HL-60/S4 (cell line): ENCODE results near the gene RIPOR3.
"Not testable (repeated sequence)": the region's sequence is repeated elsewhere in the genome, so short reads cannot be mapped to it uniquely, and the experiment has no call there.

Experiments used
- in situ Hi-C: fragments of 300-500 bp; cut with MboI; formaldehyde crosslinking; loops from 2 replicates; pipeline ENCODE4 v1.14.3; 2022; ENCODE audit warnings: low sequenced_read_pairs

The RIPOR3 gene

GRCh38 chr20:50704514-50704913 lies 13.2 kb upstream of the RIPOR3 start:
- in situ Hi-C loops: no loop called here

- in situ Hi-C loops: not testable (repeated sequence)
Measured at GRCh38 chr20:50703651-50704438, 12.5 kb upstream of the RIPOR3 start.

DNA sequence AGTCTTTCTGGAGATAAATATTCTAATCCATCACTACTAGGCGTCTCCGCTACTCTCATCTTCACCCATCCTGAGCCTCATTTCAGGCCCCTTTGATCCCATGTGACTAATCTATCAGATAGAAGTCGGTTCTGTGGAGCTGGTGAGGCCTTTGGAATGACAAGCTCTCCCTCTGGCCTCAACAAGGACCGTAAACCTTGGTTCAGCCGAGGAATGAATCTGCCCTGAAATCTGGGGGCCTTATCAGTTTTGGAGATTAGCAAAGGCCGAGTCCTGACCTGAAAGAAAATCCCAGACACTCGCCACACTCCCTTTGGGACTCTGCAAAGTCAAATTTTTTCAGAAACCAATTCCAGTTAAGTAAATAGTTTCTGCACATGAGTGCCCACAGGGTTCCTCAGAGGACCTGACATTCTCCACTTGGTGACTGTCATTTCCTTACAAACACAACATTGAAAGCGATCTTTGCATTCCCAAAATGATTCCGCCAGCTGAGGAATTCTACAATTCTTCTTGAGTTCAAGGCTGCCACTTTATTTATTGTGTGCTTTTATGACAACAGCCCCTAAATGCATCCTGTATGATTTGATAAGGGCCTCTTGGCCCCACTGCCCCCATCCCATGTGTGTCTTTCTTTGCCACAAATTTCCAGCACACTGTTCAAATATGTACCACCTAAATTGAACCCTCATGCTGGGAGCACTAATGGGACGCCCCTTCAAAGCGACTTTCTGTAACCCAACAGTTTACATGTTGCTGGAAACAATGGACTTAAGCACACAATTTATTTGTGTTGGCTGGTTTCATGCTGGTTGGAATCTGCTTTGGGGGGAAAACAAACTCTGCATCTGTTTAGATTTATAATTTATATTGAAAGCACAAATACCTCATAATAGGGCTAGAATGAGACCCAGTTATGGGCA lies 10.0 kb upstream of the RIPOR3 start:
- in situ Hi-C loops: no loop called here

DNA sequence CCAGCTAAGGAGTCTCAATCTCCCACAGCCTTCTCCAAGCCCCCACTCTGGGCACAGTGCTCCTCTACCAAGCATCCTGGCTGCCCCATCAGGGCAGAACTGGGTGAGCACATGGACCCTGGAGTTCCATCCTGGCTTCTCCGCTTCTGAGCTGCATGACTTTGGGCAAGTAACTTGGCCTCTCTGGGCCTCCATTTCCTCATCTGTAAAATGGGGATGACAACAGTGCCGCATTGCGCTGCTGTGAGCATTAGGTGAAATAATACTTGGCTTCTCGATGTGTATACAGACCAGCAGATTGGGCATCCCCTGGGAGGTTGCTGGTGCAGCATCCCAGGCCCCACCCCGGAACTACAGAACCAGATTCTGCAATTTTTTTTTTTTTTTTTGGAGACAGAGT lies 8.3 kb upstream of the RIPOR3 start:
- in situ Hi-C loops: no loop called here

DNA sequence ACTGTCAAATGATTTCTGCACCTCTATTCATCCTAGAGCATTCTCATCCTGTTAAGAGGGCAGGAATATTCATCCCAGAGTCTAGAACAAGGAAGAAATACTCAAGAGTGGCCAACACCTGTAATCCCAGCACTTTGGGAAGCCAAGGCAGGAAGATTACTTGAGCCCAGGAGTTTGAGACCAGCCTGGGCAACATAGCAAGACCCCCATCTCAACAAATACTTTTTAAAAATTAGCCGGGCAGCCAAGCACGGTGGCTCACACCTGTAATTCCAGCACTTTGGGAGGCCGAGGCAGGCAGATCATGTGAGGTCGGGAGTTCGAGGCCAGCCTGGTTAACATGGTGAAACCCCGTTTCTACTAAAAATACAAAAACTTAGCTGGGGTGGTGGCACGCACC lies 6.9 kb upstream of the RIPOR3 start:
- in situ Hi-C loops: not testable (repeated sequence)

DNA sequence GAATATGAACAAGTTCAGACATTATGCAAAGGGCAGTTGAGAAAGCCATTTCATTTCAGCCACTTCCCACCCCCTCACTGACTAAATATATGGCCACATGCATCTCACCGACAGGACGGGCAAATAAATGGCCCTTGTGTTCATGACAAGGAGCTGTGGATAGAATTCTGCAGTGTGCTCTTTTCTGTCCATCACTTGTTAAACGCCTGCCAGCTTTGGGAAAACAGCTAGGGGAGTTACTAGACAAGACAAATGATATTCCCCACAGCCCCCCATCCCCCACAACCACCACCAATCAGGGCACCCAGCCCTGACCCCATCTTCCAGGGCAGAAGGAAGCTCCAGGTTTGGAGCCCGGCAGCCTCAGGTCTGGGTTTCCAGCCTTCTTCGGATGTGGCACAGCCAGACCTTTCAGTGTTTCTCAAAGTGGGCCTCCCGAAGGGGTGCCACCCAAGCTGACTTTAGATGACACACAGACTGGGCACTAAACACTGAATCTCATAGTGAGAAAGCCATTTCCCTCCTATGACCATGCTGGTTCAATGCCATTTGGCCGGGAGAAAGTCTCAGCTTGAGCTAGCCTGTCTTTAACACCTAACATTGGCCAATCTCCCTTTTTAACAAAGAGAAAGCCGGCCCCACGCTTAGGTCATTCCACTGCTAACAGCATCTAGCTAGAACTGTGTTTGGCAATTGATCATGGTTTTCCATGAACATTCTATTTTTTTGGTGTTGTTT lies 4.0 kb upstream of the RIPOR3 start:
- in situ Hi-C loops: no loop called here

- in situ Hi-C loops: no loop called here
Measured at GRCh38 chr20:50694379-50695134, 3.2 kb upstream of the RIPOR3 start.

- in situ Hi-C loops: no loop called here
Measured at GRCh38 chr20:50693001-50693400, 1.7 kb upstream of the RIPOR3 start.

- in situ Hi-C loops: no loop called here
Measured at GRCh38 chr20:50692552-50692933, 1.2 kb upstream of the RIPOR3 start.

- in situ Hi-C loops: no loop called here
Measured at GRCh38 chr20:50691573-50692551, 520 bp upstream of the RIPOR3 start.

DNA sequence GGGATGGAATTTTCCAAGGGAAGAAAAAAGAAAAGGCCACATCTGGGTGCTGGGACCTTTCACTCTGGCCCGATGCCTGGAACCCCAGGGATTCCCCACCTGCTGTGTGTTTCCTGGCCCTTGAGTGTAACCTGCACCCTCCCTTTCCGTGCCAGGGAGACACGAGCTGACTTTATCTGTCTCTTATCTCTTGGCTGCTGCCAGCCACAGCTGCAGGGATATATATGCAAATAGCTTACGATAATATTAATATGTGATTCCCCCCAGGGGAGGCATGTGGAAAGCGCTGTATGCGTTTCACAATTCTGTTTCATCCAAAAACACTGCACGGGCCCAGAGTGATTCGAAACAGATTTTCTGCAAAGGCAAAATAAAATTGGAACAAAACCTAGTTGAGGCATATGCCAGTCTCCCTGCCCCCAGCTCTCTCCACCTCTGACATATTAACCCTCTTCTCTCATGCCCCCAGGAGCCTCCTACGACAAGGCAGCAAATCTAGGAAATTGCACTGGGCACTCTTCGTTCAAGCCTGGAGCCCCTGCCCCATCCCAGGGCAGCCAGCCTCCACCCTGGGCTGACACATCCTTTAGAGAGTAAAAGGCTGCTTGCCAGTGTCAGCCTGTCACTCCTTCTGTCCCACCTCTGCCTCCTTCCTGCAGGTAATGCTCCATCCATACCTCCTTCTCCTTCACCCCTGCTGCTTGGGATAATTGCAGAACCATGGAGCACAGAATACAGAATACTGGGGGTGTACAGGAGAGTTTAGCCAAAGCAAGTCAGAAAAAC lies 1.3 kb downstream of the RIPOR3 start:
- in situ Hi-C loops: no loop called here

- in situ Hi-C loops: no loop called here
Measured at GRCh38 chr20:50688256-50688975, 2.9 kb downstream of the RIPOR3 start.

DNA sequence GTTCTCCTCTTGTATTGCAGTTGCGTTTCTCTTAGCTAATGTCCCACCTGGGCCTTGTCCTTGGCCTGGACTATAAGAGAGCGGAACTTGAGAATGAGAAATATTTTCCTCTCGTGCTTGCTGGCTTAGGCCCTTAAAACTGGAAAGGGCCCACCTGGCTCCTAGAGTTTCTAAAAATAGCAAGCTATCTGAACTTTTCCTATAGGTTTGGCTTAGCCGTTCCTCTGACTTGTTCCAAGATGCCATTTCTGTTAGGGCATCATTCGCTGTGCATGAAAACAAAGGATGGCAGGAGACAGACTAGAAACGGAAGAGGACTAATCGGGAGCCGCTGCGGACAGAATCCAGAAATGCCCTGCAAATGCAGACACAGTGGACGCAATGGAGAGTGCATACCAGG lies 4.5 kb downstream of the RIPOR3 start:
- in situ Hi-C loops: no loop called here

- in situ Hi-C loops: no loop called here
Measured at GRCh38 chr20:50683570-50683969, 7.8 kb downstream of the RIPOR3 start.

DNA sequence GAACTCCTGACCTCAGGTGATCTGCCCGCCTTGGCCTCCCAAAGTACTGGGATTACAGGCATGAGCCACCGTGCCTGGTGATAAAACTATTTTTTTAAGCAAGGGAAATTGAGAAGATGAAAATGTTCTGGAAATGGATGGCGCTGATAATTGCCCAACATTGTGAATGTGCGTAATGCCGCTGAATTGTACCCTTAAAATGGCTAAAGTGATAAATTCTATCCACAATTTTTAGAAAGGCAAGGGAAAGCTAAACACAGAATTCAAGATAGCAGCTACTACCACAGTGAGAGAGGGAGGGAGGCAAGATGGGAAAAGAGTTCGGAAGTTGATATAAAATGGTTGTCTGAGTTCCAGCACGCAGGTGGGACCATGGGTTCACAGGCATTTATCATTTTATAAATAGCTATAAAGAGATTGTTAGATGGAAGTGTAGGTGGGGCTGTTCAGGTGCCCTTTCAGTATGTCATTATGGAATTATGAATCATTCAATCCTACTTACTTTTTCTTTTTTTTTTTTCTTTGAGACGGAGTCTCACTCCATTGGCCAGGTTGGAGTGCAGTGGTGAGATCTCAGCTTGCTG lies 8.3 kb downstream of the RIPOR3 start:
- in situ Hi-C loops: no loop called here

- in situ Hi-C loops: no loop called here
Measured at GRCh38 chr20:50682065-50682464, 9.3 kb downstream of the RIPOR3 start.

DNA sequence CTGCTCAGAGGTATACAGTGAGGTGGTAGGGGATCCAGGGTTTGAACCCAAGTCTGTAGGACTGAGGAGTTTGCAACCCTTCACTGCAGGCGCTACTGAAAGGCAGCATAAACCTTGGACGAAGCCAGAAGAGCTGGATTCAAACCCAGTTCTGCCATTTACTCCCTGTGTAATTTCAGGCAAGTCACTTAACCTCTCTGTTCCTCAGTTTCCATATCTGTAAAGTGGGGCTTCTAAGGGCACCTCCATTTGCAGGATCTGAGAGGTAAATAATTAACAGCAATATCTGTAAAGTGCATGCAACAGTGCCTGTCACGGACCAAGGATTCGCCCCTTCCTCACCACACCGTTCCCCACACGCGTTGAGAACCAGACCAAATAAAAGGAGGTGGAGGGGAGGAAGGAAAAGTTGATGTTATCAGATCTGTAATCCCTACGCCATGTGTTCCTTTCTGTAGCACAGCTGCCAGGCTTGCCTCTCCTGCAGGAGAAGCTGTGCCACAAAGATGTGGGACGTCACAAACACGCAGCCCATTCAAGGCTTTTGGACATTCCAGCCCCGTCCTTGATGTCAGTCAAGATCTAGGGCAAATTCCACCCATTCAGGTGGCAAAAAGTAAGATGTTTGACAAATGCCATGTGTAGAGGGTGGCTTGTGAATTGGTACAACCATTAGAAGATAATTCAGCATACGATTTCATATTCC lies 9.8 kb downstream of the RIPOR3 start:
- in situ Hi-C loops: no loop called here
